Panc1 (cell line): Measurements from ENCODE around the gene WWOX. TPM values are rescaled to one million over a fixed set of nuclear protein-coding genes. Genes with fewer than 3 reads are reported as not detected.

Source experiments
- ATAC-seq: fragments of 200-7000 bp; cut with Tn5 transposase; 2 replicates; pipeline ENCODE4 v1.9.1; 2020; ENCODE audit warnings: mild to moderate bottlenecking, moderate library complexity
- BruUV-seq: library from RNA; stranded (reverse); fragments of 400-500 nt; replicated peaks from 2 replicates; lab custom pipeline; 2021; lab: Mats Ljungman, UMichigan
- CTCF ChIA-PET: fragments of 300-600 bp; sonication (Branson Sonifier 250); formaldehyde crosslinking; loops from one replicate; lab custom pipeline; 2022; ENCODE audit warnings: antibody characterized with exemption; lab: Charles Lee
- POLR2A ChIA-PET: fragments of 300-600 bp; sonication (Branson Sonifier 250); formaldehyde crosslinking; loops from one replicate; lab custom pipeline; 2022; ENCODE audit warnings: antibody characterized with exemption; lab: Charles Lee
- DNase-seq: peaks from one replicate; pipeline ENCODE4 v3.0.0-alpha.2; 2010; ENCODE audit warnings: low read depth, low spot score
- H3K27ac ChIP-seq: 2 replicates; pipeline ENCODE4 v1.5.1; 2011; ENCODE audit warnings: mild to moderate bottlenecking, low read length, inconsistent platforms
- H3K27me3 ChIP-seq: fragments of 200-500 bp; sonication (Bioruptor generic); 2 replicates; pipeline ENCODE4 v1.6.0; 2014; ENCODE audit warnings: low read length, inconsistent platforms; ENCODE audit not compliant: control insufficient read depth, insufficient read depth
- H3K36me3 ChIP-seq: fragments of 200-500 bp; sonication (Bioruptor generic); 2 replicates; pipeline ENCODE4 v1.5.1; 2014; ENCODE audit warnings: inconsistent platforms, mild to moderate bottlenecking, low read length, moderate library complexity; ENCODE audit not compliant: control insufficient read depth, insufficient read depth
- H3K4me1 ChIP-seq: 2 replicates; pipeline ENCODE4 v1.5.1; 2011; ENCODE audit warnings: inconsistent platforms, mild to moderate bottlenecking, low read length, moderate library complexity; ENCODE audit not compliant: control insufficient read depth, insufficient read depth
- H3K4me3 ChIP-seq, 2 experiments: 2 replicates each; pipeline ENCODE4 v1.5.1; 2011 to 2012; ENCODE audit warnings: low read depth in 2 of 2, low read length in 2 of 2, mild to moderate bottlenecking in 2 of 2, inconsistent platforms in 1 of 2, moderate library complexity in 1 of 2
- H3K9me3 ChIP-seq: fragments of 200-500 bp; sonication (Bioruptor generic); 2 replicates; pipeline ENCODE4 v1.5.1; 2014; ENCODE audit warnings: low read depth, mild to moderate bottlenecking, inconsistent platforms, low read length, moderate library complexity; ENCODE audit not compliant: control insufficient read depth, insufficient read depth
- CTCF ChIP-seq: fragments of 450-650 bp; IDR thresholded peaks from 2 replicates; pipeline ENCODE4 v1.5.1; 2017; ENCODE audit warnings: mild to moderate bottlenecking
- POLR2AphosphoS5 ChIP-seq: IDR thresholded peaks from 2 replicates; pipeline ENCODE4 v1.6.1; 2012; ENCODE audit warnings: mild to moderate bottlenecking, low read depth, low read length, moderate library complexity
- REST ChIP-seq, 2 experiments: IDR thresholded peaks; 2 replicates each; pipeline ENCODE4 v1.6.1; 2011 to 2012; ENCODE audit warnings: low read depth in 2 of 2, control low read depth in 1 of 2, low read length in 1 of 2, mild to moderate bottlenecking in 1 of 2, moderate library complexity in 1 of 2; ENCODE audit not compliant: insufficient read depth in 1 of 2
- SIN3A ChIP-seq: IDR thresholded peaks from 2 replicates; pipeline ENCODE4 v1.6.1; 2012; ENCODE audit warnings: low read depth, mild to moderate bottlenecking, low read length, moderate library complexity, borderline replicate concordance; ENCODE audit not compliant: insufficient read depth
- TCF7L2 ChIP-seq: IDR thresholded peaks from 2 replicates; pipeline ENCODE4 v1.6.1; 2011; ENCODE audit warnings: mild to moderate bottlenecking, low read depth, low read length, inconsistent platforms
- in situ Hi-C: cut with HindIII; loops from 2 replicates; pipeline ENCODE4 v1.10.0; 2016; ENCODE audit warnings: low sequenced_read_pairs, low pct_unique_long_range_greater_than_20kb
- intact Hi-C: fragments of 100-400 bp; cut with micrococcal nuclease; formaldehyde crosslinking; loops from one replicate; pipeline ENCODE4 v1.10.0; 2022; ENCODE audit not compliant: unreplicated experiment
- total RNA-seq: library from RNA; stranded (reverse); gene quantifications from one replicate; pipeline ENCODE4 v1.2.1, GENCODE V29; 2021; ENCODE audit not compliant: unreplicated experiment

Gene WWOX
- total RNA-seq, 1 experiment from 2014 or later = 12.5 TPM

DNA sequence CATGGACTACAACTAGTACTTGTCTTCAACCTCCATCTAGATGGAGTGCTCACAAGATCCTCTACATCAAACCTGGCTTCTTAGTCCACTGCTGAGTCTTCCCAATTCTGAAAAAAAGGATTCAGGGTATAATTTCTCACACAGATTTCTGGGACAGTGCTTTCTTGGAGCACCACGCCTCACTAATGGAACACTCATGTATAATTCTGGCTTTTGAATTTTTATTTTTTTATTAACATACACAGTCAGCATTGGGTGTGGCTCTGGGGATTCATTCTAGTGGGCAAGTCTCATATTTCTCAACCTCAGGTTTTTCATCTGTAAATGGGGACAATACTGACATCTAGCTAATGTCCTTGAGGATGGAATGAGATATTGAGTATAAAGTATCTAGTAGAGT lies 696.0 kb downstream of the WWOX start:
- H3K9me3 ChIP-seq = no peaks in the 10 kb centered on the region
- H3K36me3 ChIP-seq = no peaks in the 10 kb centered on the region
- no peaks in the 10 kb centered on the region for H3K27me3 ChIP-seq
- no peak overlapping the region for H3K27ac ChIP-seq
- DNase-seq (no peak), ATAC-seq (no peak)
- in situ Hi-C loops = no loop called here
- no TSS peak for BruUV-seq
- H3K4me3 ChIP-seq = no peak overlapping the region
- intact Hi-C loops = no loop called here
- CTCF ChIA-PET = no interaction called here
- H3K4me1 ChIP-seq = no peaks in the 10 kb centered on the region
- POLR2A ChIA-PET = no interaction called here
- no peak for TF ChIP-seq SIN3A
- no peak for TF ChIP-seq CTCF
- no peak for TF ChIP-seq POLR2AphosphoS5
- TF ChIP-seq TCF7L2 = no peak
- no peak for TF ChIP-seq REST (IDR thresholded peaks at IDR 0.05; ENCODE audit: insufficient read depth in 1 of 2, low read depth in 2 of 2, low read length in 1 of 2)

DNA sequence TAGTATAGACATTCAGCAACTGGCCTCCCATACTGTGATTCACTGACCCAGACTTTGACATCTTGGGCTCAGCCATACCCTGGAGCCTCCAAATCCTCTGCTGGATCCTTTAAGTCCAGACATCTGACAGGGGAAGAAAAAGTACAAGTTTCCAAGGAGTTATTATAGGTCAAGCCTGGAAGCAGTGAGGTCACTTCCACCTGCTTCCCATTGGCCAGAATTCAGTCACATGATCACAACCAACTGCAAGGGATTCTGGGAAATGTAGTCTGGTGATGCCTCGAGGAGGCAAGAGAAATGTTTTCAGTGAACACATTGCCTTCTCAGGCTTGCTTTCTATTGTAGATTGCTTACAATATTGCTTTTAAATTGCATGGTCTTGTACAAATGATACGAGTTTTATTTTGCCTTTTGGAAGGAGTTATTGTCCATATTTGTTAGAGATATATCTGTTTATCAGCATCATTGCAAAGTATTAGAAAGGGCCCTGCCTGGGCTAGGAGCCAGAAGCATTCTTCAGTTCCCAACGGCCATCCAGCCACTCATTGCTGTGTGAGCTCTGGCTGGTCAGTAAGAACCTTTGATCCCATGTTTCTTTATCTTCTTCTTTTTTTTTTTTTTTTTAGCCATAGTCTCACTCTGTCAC lies 696.9 kb downstream of the WWOX start:
- ChIA-PET POLR2A (no interaction called here), CTCF (no interaction called here)
- no peaks in the 10 kb centered on the region for H3K9me3 ChIP-seq
- BruUV-seq = no TSS peak
- H3K27me3 ChIP-seq = no peaks in the 10 kb centered on the region
- TF ChIP-seq CTCF (no peak), POLR2AphosphoS5 (no peak), TCF7L2 (no peak), REST (IDR thresholded peaks at IDR 0.05; ENCODE audit: insufficient read depth in 1 of 2, low read depth in 2 of 2, low read length in 1 of 2) (no peak), SIN3A (no peak)
- H3K4me1 ChIP-seq = no peaks in the 10 kb centered on the region
- intact Hi-C loops = no loop called here
- no peak for DNase-seq
- no peak for ATAC-seq
- no peaks in the 10 kb centered on the region for H3K36me3 ChIP-seq
- no peak overlapping the region for H3K27ac ChIP-seq
- in situ Hi-C loops = no loop called here
- H3K4me3 ChIP-seq = no peak overlapping the region
